ENCODE data around the gene SLC9A9. TPM values are rescaled to one million over a fixed set of nuclear protein-coding genes. Genes with fewer than 3 reads are reported as not detected.

Gene SLC9A9
- total and polyA plus RNA-seq, 2 donors (not counting 1 experiment from before 2014, with no cell fraction given) = 14.3 to 74.0 TPM

DNA sequence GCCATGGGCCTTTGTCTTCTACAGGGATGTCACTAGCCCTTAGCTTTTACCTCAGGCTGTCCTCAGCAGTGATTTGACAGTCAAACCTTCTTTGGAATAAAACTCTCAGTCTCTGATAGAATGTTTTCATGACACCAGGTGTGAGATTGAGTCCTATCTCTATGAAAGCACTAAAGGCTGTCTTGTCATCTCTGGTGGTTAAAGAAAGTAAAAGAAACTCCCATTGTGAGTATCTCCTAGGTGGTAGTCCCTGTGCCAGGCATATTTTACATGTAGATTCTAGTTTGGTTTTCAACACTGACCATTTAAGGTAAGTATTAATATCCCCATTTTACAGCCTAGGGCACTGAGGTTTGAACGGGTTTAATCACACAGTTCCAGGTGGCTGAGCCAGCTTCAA lies 368.5 kb downstream of the SLC9A9 start:
- H4K20me1 ChIP-seq (ENCODE audit: control insufficient read depth, extremely low read depth, insufficient read depth, low read length) = no peaks in the 10 kb centered on the region
- H3K36me3 ChIP-seq (ENCODE audit: control insufficient read depth, insufficient read depth, low read length) = no peaks in the 10 kb centered on the region
- no peaks in the 10 kb centered on the region for H3K79me2 ChIP-seq (ENCODE audit: control insufficient read depth, insufficient read depth, low read length)
- no peak overlapping the region for H3K9ac ChIP-seq (ENCODE audit: insufficient read depth, low read length)
- DNase-seq (ENCODE audit: low read depth in 2 of 2) = no peak
- no peaks in the 10 kb centered on the region for H3K27me3 ChIP-seq (ENCODE audit: control insufficient read depth, insufficient read depth, low read length)
- H3K27ac ChIP-seq (ENCODE audit: insufficient read depth, low read length) = no peak overlapping the region
- TF ChIP-seq EZH2 (IDR thresholded peaks at IDR 0.05; ENCODE audit: low read length, missing control alignments) = no peak
- TF ChIP-seq, protein P1, sequence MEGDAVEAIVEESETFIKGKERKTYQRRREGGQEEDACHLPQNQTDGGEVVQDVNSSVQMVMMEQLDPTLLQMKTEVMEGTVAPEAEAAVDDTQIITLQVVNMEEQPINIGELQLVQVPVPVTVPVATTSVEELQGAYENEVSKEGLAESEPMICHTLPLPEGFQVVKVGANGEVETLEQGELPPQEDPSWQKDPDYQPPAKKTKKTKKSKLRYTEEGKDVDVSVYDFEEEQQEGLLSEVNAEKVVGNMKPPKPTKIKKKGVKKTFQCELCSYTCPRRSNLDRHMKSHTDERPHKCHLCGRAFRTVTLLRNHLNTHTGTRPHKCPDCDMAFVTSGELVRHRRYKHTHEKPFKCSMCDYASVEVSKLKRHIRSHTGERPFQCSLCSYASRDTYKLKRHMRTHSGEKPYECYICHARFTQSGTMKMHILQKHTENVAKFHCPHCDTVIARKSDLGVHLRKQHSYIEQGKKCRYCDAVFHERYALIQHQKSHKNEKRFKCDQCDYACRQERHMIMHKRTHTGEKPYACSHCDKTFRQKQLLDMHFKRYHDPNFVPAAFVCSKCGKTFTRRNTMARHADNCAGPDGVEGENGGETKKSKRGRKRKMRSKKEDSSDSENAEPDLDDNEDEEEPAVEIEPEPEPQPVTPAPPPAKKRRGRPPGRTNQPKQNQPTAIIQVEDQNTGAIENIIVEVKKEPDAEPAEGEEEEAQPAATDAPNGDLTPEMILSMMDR (conservative IDR thresholded peaks at IDR 0.05 in 1 of 2, IDR thresholded peaks at IDR 0.05 in 1 of 2; ENCODE audit: low read depth in 1 of 2, low read length in 2 of 2) = no peak
- no peaks in the 10 kb centered on the region for H3K4me1 ChIP-seq (ENCODE audit: control insufficient read depth, extremely low read depth, insufficient read depth, low read length)
- H3K9me3 ChIP-seq (ENCODE audit: control insufficient read depth, insufficient read depth, low read depth, low read length) = no peaks in the 10 kb centered on the region
- H2AFZ ChIP-seq (ENCODE audit: low read length) = no peak overlapping the region
- H3K4me2 ChIP-seq (ENCODE audit: extremely low read depth, insufficient read depth, low read length) = no peak overlapping the region
- no peak overlapping the region for H3K4me3 ChIP-seq (replicated peaks in 1 of 4; ENCODE audit: control extremely low read depth in 1 of 4, insufficient read depth in 1 of 4, low read depth in 3 of 4, low read length in 4 of 4)

GRCh38 chr3:143478115-143478693 lies 370.1 kb downstream of the SLC9A9 start:
- H3K79me2 ChIP-seq (ENCODE audit: control insufficient read depth, insufficient read depth, low read length) = no peaks in the 10 kb centered on the region
- H3K27ac ChIP-seq (ENCODE audit: insufficient read depth, low read length) = no peak overlapping the region
- H3K4me2 ChIP-seq (ENCODE audit: extremely low read depth, insufficient read depth, low read length) = no peak overlapping the region
- no peaks in the 10 kb centered on the region for H3K36me3 ChIP-seq (ENCODE audit: control insufficient read depth, insufficient read depth, low read length)
- no peak for DNase-seq (ENCODE audit: low read depth in 2 of 2)
- H3K9ac ChIP-seq (ENCODE audit: insufficient read depth, low read length) = no peak overlapping the region
- no peaks in the 10 kb centered on the region for H3K4me1 ChIP-seq (ENCODE audit: control insufficient read depth, extremely low read depth, insufficient read depth, low read length)
- no peaks in the 10 kb centered on the region for H3K27me3 ChIP-seq (ENCODE audit: control insufficient read depth, insufficient read depth, low read length)
- no peaks in the 10 kb centered on the region for H3K9me3 ChIP-seq (ENCODE audit: control insufficient read depth, insufficient read depth, low read depth, low read length)
- TF ChIP-seq EZH2 (IDR thresholded peaks at IDR 0.05; ENCODE audit: low read length, missing control alignments) = no peak
- TF ChIP-seq, protein P1 (conservative IDR thresholded peaks at IDR 0.05 in 1 of 2, IDR thresholded peaks at IDR 0.05 in 1 of 2; ENCODE audit: low read depth in 1 of 2, low read length in 2 of 2) = no peak
- H2AFZ ChIP-seq (ENCODE audit: low read length) = no peak overlapping the region
- no peaks in the 10 kb centered on the region for H4K20me1 ChIP-seq (ENCODE audit: control insufficient read depth, extremely low read depth, insufficient read depth, low read length)
- no peak overlapping the region for H3K4me3 ChIP-seq (replicated peaks in 1 of 4; ENCODE audit: control extremely low read depth in 1 of 4, insufficient read depth in 1 of 4, low read depth in 3 of 4, low read length in 4 of 4)

- Histone ChIP-seq H3K4me1 (ENCODE audit: control insufficient read depth, extremely low read depth, insufficient read depth, low read length) (no peaks in the 10 kb centered on the region), H4K20me1 (ENCODE audit: control insufficient read depth, extremely low read depth, insufficient read depth, low read length) (no peaks in the 10 kb centered on the region), H3K9me3 (ENCODE audit: control insufficient read depth, insufficient read depth, low read depth, low read length) (no peaks in the 10 kb centered on the region), H3K27ac (ENCODE audit: insufficient read depth, low read length) (no peak overlapping the region), H3K4me3 (replicated peaks in 1 of 4; ENCODE audit: control extremely low read depth in 1 of 4, insufficient read depth in 1 of 4, low read depth in 3 of 4, low read length in 4 of 4) (no peak overlapping the region), H3K27me3 (ENCODE audit: control insufficient read depth, insufficient read depth, low read length) (no peaks in the 10 kb centered on the region), H3K9ac (ENCODE audit: insufficient read depth, low read length) (no peak overlapping the region), H3K36me3 (ENCODE audit: control insufficient read depth, insufficient read depth, low read length) (no peaks in the 10 kb centered on the region), H2AFZ (ENCODE audit: low read length) (no peak overlapping the region), H3K79me2 (ENCODE audit: control insufficient read depth, insufficient read depth, low read length) (no peaks in the 10 kb centered on the region), H3K4me2 (ENCODE audit: extremely low read depth, insufficient read depth, low read length) (no peak overlapping the region)
- TF ChIP-seq, protein P1 (conservative IDR thresholded peaks at IDR 0.05 in 1 of 2, IDR thresholded peaks at IDR 0.05 in 1 of 2; ENCODE audit: low read depth in 1 of 2, low read length in 2 of 2) = no peak
- TF ChIP-seq EZH2 (IDR thresholded peaks at IDR 0.05; ENCODE audit: low read length, missing control alignments) = no peak
- peak in 1 of 2 donors; percentile 6 for DNase-seq (ENCODE audit: low read depth in 2 of 2)
These were observed 371.2 kb downstream of the SLC9A9 start for GRCh38 chr3:143476965-143477640.

Measured in fibroblast of lung (primary cell).